SK-N-MC (cell line): Measurements from ENCODE around the gene NCAM2.

Source experiments
- DNase-seq: peaks from one replicate; pipeline ENCODE4 v3.0.0-alpha.2; 2011; ENCODE audit warnings: low read depth, low spot score
- H3K27ac ChIP-seq: fragments of 200-600 bp; sonication (generic); 2 replicates; pipeline ENCODE4 v1.5.1; 2016; ENCODE audit warnings: mixed run types
- H3K36me3 ChIP-seq: fragments of 200-600 bp; sonication (generic); 2 replicates; pipeline ENCODE4 v1.6.1; 2017; ENCODE audit warnings: antibody characterized with exemption, low read length, mixed read lengths; ENCODE audit not compliant: insufficient read depth
- H3K4me3 ChIP-seq: fragments of 200-600 bp; sonication (generic); 2 replicates; pipeline ENCODE4 v1.5.1; 2016
- H3K9ac ChIP-seq: fragments of 200-600 bp; sonication (generic); 2 replicates; pipeline ENCODE4 v1.8.0; 2017; ENCODE audit warnings: mixed run types, mixed read lengths; ENCODE audit not compliant: insufficient read length
- H3K9me3 ChIP-seq: fragments of 200-600 bp; sonication (generic); 2 replicates; pipeline ENCODE4 v1.6.1; 2017; ENCODE audit warnings: low read depth, mild to moderate bottlenecking, antibody characterized with exemption, low read length, moderate library complexity, mixed read lengths
- EZH2 ChIP-seq: fragments of 200-600 bp; sonication (generic); IDR thresholded peaks from one replicate; pipeline ENCODE4 v1.6.1; 2017; ENCODE audit warnings: antibody characterized with exemption
- FOXP2 ChIP-seq: optimal IDR thresholded peaks from 2 replicates; pipeline ENCODE3; 2011; ENCODE audit warnings: mild to moderate bottlenecking, moderate library complexity; ENCODE audit not compliant: insufficient read depth; ENCODE audit errors: extremely low read length, control extremely low read depth
- POLR2AphosphoS5 ChIP-seq: IDR thresholded peaks from 2 replicates; pipeline ENCODE4 v1.6.1; 2012; ENCODE audit warnings: mild to moderate bottlenecking, low read depth, low read length, borderline replicate concordance

The NCAM2 gene

GRCh38 chr21:21175798-21176334, 177.7 kb downstream of the NCAM2 start:
- DNase-seq = no peak
- H3K4me3 ChIP-seq = no peak overlapping the region

GRCh38 chr21:21177353-21177986, 179.3 kb downstream of the NCAM2 start:
- Histone ChIP-seq H3K9ac (no peak overlapping the region), H3K9me3 (no peaks in the 10 kb centered on the region), H3K36me3 (no peaks in the 10 kb centered on the region), H3K27ac (no peak overlapping the region), H3K4me3 (no peak overlapping the region)
- TF ChIP-seq FOXP2 = no peak
- TF ChIP-seq EZH2 = no peak
- no peak for TF ChIP-seq POLR2AphosphoS5
- DNase-seq = no peak

More at GRCh38 chr21:21175798-21176334, 177.7 kb downstream of the NCAM2 start:
- no peak overlapping the region for H3K9ac ChIP-seq
- no peak for TF ChIP-seq POLR2AphosphoS5
- no peak for TF ChIP-seq EZH2
- no peak for TF ChIP-seq FOXP2
- H3K27ac ChIP-seq = no peak overlapping the region
- H3K36me3 ChIP-seq = no peaks in the 10 kb centered on the region
- no peaks in the 10 kb centered on the region for H3K9me3 ChIP-seq

GRCh38 chr21:21179619-21180298, 181.6 kb downstream of the NCAM2 start:
- no peaks in the 10 kb centered on the region for H3K36me3 ChIP-seq
- no peaks in the 10 kb centered on the region for H3K9me3 ChIP-seq
- TF ChIP-seq FOXP2 (no peak), POLR2AphosphoS5 (no peak), EZH2 (no peak)
- no peak overlapping the region for H3K4me3 ChIP-seq
- H3K9ac ChIP-seq = no peak overlapping the region
- no peak for DNase-seq
- no peak overlapping the region for H3K27ac ChIP-seq

- no peaks in the 10 kb centered on the region for H3K36me3 ChIP-seq
- no peak for TF ChIP-seq EZH2
- TF ChIP-seq FOXP2 = no peak
- no peak for TF ChIP-seq POLR2AphosphoS5
- no peak overlapping the region for H3K9ac ChIP-seq
- DNase-seq = no peak
- H3K27ac ChIP-seq = no peak overlapping the region
- no peak overlapping the region for H3K4me3 ChIP-seq
- H3K9me3 ChIP-seq = no peaks in the 10 kb centered on the region
These were observed 184.3 kb downstream of the NCAM2 start for GRCh38 chr21:21182401-21183010.

GRCh38 chr21:21183092-21183491, 184.9 kb downstream of the NCAM2 start:
- Histone ChIP-seq H3K36me3 (no peaks in the 10 kb centered on the region), H3K9me3 (no peaks in the 10 kb centered on the region), H3K9ac (no peak overlapping the region), H3K4me3 (no peak overlapping the region), H3K27ac (no peak overlapping the region)
- no peak for DNase-seq
- TF ChIP-seq EZH2 = no peak
- TF ChIP-seq FOXP2 = no peak
- TF ChIP-seq POLR2AphosphoS5 = no peak

- Histone ChIP-seq H3K9ac (no peak overlapping the region), H3K4me3 (no peak overlapping the region), H3K36me3 (no peaks in the 10 kb centered on the region), H3K27ac (no peak overlapping the region), H3K9me3 (no peaks in the 10 kb centered on the region)
- no peak for DNase-seq
- TF ChIP-seq POLR2AphosphoS5 (no peak), FOXP2 (no peak), EZH2 (no peak)
These were observed 186.7 kb downstream of the NCAM2 start for GRCh38 chr21:21184771-21185528.

- DNase-seq = no peak
- H3K4me3 ChIP-seq = no peak overlapping the region
- H3K27ac ChIP-seq = no peak overlapping the region
These were observed 189.4 kb downstream of the NCAM2 start for GRCh38 chr21:21187579-21187978.

More at GRCh38 chr21:21187579-21187978, 189.4 kb downstream of the NCAM2 start:
- Histone ChIP-seq H3K36me3 (no peaks in the 10 kb centered on the region), H3K9ac (no peak overlapping the region), H3K9me3 (no peaks in the 10 kb centered on the region)
- TF ChIP-seq POLR2AphosphoS5 (no peak), EZH2 (no peak), FOXP2 (no peak)
